ENCODE data around the gene PPP1R27. TPM values are rescaled to one million over a fixed set of nuclear protein-coding genes. Genes with fewer than 3 reads are reported as not detected.

PPP1R27 gene
- total RNA-seq, 1 donor from 2014 or later: not detected

DNA sequence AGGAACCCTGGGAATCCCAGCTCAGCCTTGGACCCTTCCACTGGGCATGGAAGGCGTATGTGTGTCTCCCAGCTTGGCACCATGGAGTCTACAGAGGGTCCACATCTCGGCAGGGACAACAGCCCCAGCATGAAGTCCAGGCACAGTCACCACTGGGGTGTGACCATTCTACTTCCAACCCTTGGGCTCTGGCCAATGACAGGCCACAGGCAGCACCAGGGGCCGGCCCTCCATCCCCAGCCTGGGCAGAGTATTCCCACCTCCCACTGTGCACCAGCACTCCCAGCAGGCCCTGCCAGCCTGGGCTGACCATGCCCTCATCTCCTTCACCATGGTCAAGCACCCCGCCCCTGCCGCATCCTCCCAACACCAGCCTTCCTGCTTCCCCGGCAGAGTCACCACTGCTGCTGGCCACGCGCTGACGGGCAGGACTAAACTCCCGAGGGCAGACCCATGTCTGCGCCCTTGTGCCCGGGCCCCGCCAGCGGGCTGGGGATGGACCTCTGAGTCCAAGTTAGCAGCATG lies 9.5 kb upstream of the PPP1R27 start:
- H3K27ac ChIP-seq (ENCODE audit: low read depth, low read length): no peak overlapping the region
- no peak overlapping the region for H3K9ac ChIP-seq (ENCODE audit: low read length)
- no peaks in the 10 kb centered on the region for H3K9me3 ChIP-seq (ENCODE audit: insufficient read depth, low read depth, low read length)
- H3K79me2 ChIP-seq (ENCODE audit: insufficient read depth, low read length): peaks cover 8% of the 10 kb centered on the region
- H3K36me3 Mint-ChIP-seq (ENCODE audit: low read depth, unreplicated experiment): peaks cover 13% of the 10 kb centered on the region
- FAIRE-seq: no peak
- no peaks in the 10 kb centered on the region for H3K4me1 Mint-ChIP-seq (ENCODE audit: low read depth, unreplicated experiment)
- H3K4me3 Mint-ChIP-seq (ENCODE audit: unreplicated experiment): no peak overlapping the region
- TF ChIP-seq, protein P1, sequence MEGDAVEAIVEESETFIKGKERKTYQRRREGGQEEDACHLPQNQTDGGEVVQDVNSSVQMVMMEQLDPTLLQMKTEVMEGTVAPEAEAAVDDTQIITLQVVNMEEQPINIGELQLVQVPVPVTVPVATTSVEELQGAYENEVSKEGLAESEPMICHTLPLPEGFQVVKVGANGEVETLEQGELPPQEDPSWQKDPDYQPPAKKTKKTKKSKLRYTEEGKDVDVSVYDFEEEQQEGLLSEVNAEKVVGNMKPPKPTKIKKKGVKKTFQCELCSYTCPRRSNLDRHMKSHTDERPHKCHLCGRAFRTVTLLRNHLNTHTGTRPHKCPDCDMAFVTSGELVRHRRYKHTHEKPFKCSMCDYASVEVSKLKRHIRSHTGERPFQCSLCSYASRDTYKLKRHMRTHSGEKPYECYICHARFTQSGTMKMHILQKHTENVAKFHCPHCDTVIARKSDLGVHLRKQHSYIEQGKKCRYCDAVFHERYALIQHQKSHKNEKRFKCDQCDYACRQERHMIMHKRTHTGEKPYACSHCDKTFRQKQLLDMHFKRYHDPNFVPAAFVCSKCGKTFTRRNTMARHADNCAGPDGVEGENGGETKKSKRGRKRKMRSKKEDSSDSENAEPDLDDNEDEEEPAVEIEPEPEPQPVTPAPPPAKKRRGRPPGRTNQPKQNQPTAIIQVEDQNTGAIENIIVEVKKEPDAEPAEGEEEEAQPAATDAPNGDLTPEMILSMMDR (IDR thresholded peaks at IDR 0.05; ENCODE audit: insufficient read depth, low read depth, low read length): no peak
- DNase-seq (ENCODE audit: low read depth): no peak
- H3K27me3 ChIP-seq (ENCODE audit: insufficient read depth, low read length): no peaks in the 10 kb centered on the region
- H2AFZ ChIP-seq (ENCODE audit: low read depth, low read length): no peak overlapping the region
- no peaks in the 10 kb centered on the region for H3K9me3 Mint-ChIP-seq (ENCODE audit: unreplicated experiment)
- no peak overlapping the region for H3K4me2 ChIP-seq (ENCODE audit: low read length)
- H3K36me3 ChIP-seq (ENCODE audit: insufficient read depth, low read length): peaks cover 38% of the 10 kb centered on the region
- peaks cover 66% of the 10 kb centered on the region for H4K20me1 ChIP-seq (ENCODE audit: insufficient read depth, low read length)
- no peaks in the 10 kb centered on the region for H3K4me1 ChIP-seq (ENCODE audit: insufficient read depth, low read length)
- no peak overlapping the region for H3K27ac Mint-ChIP-seq (ENCODE audit: unreplicated experiment)
- H3K4me3 ChIP-seq (ENCODE audit: insufficient read depth, low read depth, low read length): no peak overlapping the region
- no peaks in the 10 kb centered on the region for H3K27me3 Mint-ChIP-seq (ENCODE audit: low read depth, unreplicated experiment)

- no peak overlapping the region for H3K27ac ChIP-seq (ENCODE audit: low read depth, low read length)
- Mint-ChIP-seq H3K9me3 (ENCODE audit: unreplicated experiment) (no peaks in the 10 kb centered on the region), H3K27ac (ENCODE audit: unreplicated experiment) (no peak overlapping the region), H3K4me1 (ENCODE audit: low read depth, unreplicated experiment) (no peaks in the 10 kb centered on the region), H3K4me3 (ENCODE audit: unreplicated experiment) (no peak overlapping the region), H3K27me3 (ENCODE audit: low read depth, unreplicated experiment) (no peaks in the 10 kb centered on the region), H3K36me3 (ENCODE audit: low read depth, unreplicated experiment) (peaks cover 13% of the 10 kb centered on the region)
- H3K4me2 ChIP-seq (ENCODE audit: low read length): no peak overlapping the region
- no peak for TF ChIP-seq EZH2 (IDR thresholded peaks at IDR 0.05; ENCODE audit: insufficient read depth, low read length)
- TF ChIP-seq, protein P1 (IDR thresholded peaks at IDR 0.05; ENCODE audit: insufficient read depth, low read depth, low read length): no peak
- H3K9ac ChIP-seq (ENCODE audit: low read length): no peak overlapping the region
- H3K27me3 ChIP-seq (ENCODE audit: insufficient read depth, low read length): no peaks in the 10 kb centered on the region
- no peak for DNase-seq (ENCODE audit: low read depth)
- H4K20me1 ChIP-seq (ENCODE audit: insufficient read depth, low read length): peaks cover 66% of the 10 kb centered on the region
- no peak overlapping the region for H3K4me3 ChIP-seq (ENCODE audit: insufficient read depth, low read depth, low read length)
- no peaks in the 10 kb centered on the region for H3K9me3 ChIP-seq (ENCODE audit: insufficient read depth, low read depth, low read length)
- no peak for FAIRE-seq
- no peak overlapping the region for H2AFZ ChIP-seq (ENCODE audit: low read depth, low read length)
- peaks cover 38% of the 10 kb centered on the region for H3K36me3 ChIP-seq (ENCODE audit: insufficient read depth, low read length)
- no peaks in the 10 kb centered on the region for H3K4me1 ChIP-seq (ENCODE audit: insufficient read depth, low read length)
- H3K79me2 ChIP-seq (ENCODE audit: insufficient read depth, low read length): peaks cover 8% of the 10 kb centered on the region
Observed at GRCh38 chr17:81843713-81844326, 9.0 kb upstream of the PPP1R27 start.
